Non-pigmented ciliary epithelial cell (primary cell): ENCODE measurements around the gene TCAIM.
"Not testable (repeated sequence)": the region's sequence is repeated elsewhere in the genome, so short reads cannot be mapped to it uniquely, and the experiment has no call there.

Experiments
- DNase-seq: peaks from one replicate; pipeline ENCODE4 v3.0.0-alpha.2; 2010; ENCODE audit warnings: low read depth

Gene TCAIM

GRCh38 chr3:44415421-44415820 is 76.9 kb downstream of the TCAIM start:
- no peak for DNase-seq

GRCh38 chr3:44416031-44417030 is 77.8 kb downstream of the TCAIM start:
- no peak for DNase-seq

- not testable (repeated sequence) for DNase-seq
These were observed 79.6 kb downstream of the TCAIM start for GRCh38 chr3:44418118-44418517.

DNA sequence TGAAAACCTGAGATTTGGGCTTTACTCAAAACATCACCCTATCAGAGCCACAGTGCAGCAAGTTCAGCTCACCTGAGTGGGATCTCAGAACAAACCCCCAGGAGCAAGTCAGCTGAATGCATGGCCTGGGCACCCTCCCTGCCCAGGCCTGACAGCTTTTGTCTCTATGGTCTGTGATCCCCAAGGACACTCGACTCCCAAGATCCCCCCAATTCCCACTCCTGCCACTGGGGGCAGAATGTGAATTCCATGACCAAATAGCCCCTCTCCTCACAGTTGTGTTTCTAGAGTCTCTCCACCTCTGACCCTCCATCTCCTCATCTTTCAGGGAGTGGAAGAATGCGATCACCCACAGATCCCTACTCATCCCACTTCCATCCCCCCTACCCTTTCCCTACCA is 80.0 kb downstream of the TCAIM start:
- DNase-seq, result no peak

- DNase-seq, result no peak
These were observed 80.8 kb downstream of the TCAIM start for GRCh38 chr3:44419116-44419922.

DNA sequence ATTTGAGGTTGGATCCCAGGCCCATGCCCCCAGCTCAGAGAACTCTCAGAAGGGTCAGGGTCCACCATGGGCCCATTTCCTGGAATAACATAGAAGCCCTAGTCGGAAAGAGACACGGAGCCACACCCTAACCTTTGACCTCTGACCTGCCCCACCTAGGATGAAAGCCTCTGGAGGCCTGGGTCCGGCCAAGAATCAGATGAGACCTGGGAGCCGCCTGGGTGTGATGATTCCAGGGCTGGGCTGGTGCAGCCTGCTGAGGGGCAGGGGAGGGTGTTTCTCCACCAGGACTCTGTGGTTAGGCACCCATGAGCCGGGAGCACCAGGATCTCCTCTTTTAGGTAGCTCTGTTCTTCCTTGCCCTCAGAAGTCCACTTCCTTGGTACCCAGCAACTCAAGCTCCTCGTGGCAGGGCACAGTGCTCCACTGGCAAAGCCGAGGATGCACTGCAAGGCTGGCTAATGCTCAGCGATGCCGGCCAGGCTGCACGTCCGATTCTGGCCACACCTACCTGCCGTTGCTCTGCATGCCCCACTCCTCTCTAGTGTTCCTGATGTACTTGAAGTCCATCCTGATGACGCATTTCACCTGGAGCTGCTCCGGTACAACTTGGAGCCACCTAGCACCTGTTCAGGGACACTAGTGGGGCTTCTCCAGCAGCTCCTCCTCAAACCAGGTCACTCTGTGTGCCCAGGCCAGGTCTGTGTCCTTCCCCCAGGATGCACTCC is 81.5 kb downstream of the TCAIM start:
- no peak for DNase-seq

GRCh38 chr3:44420676-44421075 is 82.1 kb downstream of the TCAIM start:
- no peak for DNase-seq

GRCh38 chr3:44421280-44421679 is 82.7 kb downstream of the TCAIM start:
- DNase-seq, result no peak

DNA sequence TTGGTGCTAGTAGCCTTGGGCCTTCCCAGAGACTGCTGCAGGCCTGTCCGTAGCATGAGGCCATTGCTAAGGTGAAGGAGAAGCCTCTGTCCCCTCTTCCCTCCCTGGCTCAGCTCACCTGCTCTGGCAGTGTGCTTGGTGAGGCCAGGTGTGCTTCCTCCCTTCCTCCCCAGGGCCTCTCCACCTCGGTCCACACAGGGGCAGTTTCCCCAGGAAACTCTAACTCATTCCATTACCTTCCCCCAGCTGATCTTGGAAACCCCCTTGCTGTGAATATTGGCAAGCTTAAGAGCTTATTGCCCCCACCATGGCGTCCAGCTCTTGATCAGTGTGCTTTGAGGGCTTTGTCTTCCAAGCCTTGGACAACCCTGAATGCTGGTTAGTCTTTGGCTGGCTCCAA is 86.2 kb downstream of the TCAIM start:
- DNase-seq, result no peak

DNA sequence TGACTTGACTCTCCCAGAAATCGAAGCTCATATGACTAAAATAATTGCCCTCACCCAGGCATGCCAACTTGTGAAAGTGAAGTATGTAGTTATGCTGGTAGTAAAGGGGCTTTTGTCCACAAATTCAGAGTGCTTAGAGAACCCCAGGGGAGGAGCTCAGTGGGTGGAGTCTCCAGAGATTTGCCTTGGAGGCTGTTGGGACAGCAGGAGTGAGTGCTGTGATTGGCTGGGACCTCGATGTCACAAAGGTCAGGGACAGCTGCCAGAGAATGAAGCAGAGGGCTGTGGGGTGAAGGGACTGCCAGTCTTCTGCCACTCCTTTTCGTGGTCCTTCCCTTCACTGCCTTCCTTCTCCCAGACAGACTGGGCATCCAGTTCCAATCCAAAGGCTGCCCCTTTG is 89.1 kb downstream of the TCAIM start:
- DNase-seq, result no peak

GRCh38 chr3:44428910-44429309 is 90.3 kb downstream of the TCAIM start:
- no peak for DNase-seq

GRCh38 chr3:44429459-44429858 is 90.9 kb downstream of the TCAIM start:
- no peak for DNase-seq

DNA sequence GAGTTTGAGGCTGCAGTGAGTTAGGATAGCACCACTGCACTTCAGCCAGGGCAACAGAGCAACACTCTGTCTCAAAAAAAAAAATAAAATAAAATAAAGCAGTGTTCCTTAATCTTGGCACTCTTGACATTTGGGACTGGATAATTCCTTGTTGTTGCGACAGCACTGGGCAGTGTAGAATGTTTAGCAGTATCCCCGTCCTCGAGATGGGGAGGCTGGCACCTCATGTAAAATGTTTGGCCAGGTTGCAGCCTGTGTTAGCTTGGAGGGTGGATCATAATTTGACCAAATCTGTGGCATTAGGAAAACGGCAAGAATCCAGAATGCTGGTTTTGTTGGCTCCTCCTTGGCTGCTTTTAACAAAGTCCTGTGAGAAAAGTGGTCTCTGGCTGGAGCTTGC is 91.9 kb downstream of the TCAIM start:
- DNase-seq, result no peak

- DNase-seq, result no peak
These were observed 96.4 kb downstream of the TCAIM start for GRCh38 chr3:44434834-44435510.

DNA sequence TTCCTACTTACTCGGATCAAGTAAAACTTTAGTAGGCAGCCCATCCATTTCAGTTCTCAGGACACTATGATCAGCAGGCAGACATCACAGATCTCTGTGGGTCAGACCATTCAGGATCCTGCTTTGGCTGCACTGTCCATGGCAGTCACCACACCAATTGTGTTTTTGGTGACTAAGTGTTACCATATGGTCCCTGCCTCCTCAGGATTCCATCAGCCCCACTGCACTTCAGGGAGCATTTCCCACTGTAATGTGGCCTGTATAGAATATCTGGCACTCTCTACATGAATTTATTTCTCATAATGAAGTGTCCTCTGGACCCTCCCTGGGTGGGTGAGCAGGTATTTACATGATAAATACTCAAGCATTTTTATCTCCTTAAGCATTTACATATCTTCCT is 97.6 kb downstream of the TCAIM start:
- DNase-seq, result no peak

DNA sequence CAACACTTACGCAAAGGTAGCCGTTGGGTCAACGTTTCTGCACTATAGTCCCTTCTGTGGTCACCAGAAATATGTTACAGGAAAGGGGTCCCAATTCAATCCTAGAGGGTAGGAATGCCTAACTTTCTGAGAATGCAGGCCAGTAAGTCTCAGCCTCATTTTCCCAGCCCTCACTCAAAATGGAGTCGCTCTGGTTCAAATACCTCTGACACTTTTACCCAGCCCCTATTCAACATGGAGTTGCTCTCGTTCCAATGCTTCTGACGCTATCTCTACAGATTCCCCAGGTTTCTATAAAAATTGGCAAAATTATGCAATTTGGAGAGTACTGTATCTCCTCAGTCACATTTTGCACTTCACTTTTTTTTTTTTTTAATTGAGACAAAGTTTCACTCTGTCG is 99.2 kb downstream of the TCAIM start:
- DNase-seq, result no peak

GRCh38 chr3:44439499-44440295 is 101.1 kb downstream of the TCAIM start:
- DNase-seq, result peak; percentile 56

DNA sequence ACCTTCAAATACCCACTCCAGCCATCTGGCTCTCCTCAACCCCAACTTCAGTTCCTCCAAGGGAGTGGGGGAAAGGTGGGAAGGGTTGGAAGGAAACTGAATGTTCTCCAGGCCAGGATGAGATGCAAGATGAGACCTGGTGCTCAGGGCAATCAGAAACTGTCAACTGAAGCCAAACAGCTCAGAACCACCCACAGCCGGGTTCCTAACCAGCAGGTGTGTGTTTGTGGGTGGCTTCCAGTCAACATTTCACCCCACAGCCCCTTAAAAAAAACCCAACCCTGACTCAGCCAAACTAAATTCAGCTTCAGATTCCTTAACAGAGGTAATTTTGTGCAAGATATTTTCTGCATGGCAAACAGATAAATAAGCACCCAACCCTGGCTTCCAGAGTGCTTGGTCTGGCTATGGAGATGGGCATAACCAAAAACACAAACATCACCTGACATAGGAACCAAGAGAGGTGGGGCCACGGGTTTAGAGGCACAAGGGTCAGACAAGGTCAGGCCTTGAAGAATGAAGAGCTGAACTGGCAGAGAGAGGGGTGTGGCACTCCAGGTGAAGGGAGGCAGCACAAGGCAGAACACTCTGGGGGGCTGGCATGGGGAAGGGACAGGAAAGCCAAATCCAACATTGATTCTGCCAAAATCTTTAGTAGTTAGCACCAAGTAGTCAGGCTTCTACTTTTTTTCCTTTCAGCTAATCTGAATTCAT is 104.2 kb downstream of the TCAIM start:
- no peak for DNase-seq

GRCh38 chr3:44444437-44444836 is 105.9 kb downstream of the TCAIM start:
- no peak for DNase-seq
